CD4-positive, CD25-positive, alpha-beta regulatory T cell (primary cell): ENCODE data around the gene HLTF. TPM values are rescaled to one million over a fixed set of nuclear protein-coding genes. Genes with fewer than 3 reads are reported as not detected.
A peak's percentile ranks its signal among the peaks of the same experiment; 100 is the strongest.
"Not testable (repeated sequence)": the region's sequence is repeated elsewhere in the genome, so short reads cannot be mapped to it uniquely, and the experiment has no call there.

Source experiments
- ATAC-seq, 2 donors: fragments of 150-1000 bp; cut with Tn5 transposase; one replicate each; pipeline ENCODE4 v1.10.0; 2021; ENCODE audit warnings: low read depth in 2 of 2, moderate number of reproducible peaks in 2 of 2, moderate library complexity in 1 of 2
- DNase-seq, 3 donors: peaks; one replicate each; pipeline versions ENCODE4 v3.0.0 to v3.0.0-alpha.2; 2012 to 2022; ENCODE audit warnings: mixed read lengths in 1 of 3
- H3K27ac ChIP-seq: one replicate; pipeline ENCODE4 v1.7.0; 2013; ENCODE audit warnings: mild to moderate bottlenecking, low read length; ENCODE audit not compliant: insufficient read depth, poor library complexity, severe bottlenecking
- H3K27me3 ChIP-seq: one replicate; pipeline ENCODE4 v1.7.0; 2013; ENCODE audit warnings: low read length; ENCODE audit not compliant: control insufficient read depth, insufficient read depth
- H3K36me3 ChIP-seq: one replicate; pipeline ENCODE4 v1.7.0; 2013; ENCODE audit warnings: mild to moderate bottlenecking, low read length, moderate library complexity; ENCODE audit not compliant: control insufficient read depth, insufficient read depth
- H3K4me1 ChIP-seq: 2 replicates; pipeline ENCODE4 v1.7.0; 2013; ENCODE audit warnings: mild to moderate bottlenecking, low read length; ENCODE audit not compliant: insufficient read depth, control insufficient read depth, poor library complexity, severe bottlenecking
- H3K4me3 ChIP-seq: one replicate; pipeline ENCODE4 v1.7.0; 2013; ENCODE audit warnings: low read depth, mild to moderate bottlenecking, low read length, moderate library complexity
- H3K9me3 ChIP-seq, 2 experiments: 1 replicate in 1 of 2; 2 replicates in 1 of 2; pipeline ENCODE4 v1.7.0; 2013; ENCODE audit warnings: low read length in 2 of 2, mild to moderate bottlenecking in 1 of 2, moderate library complexity in 1 of 2; ENCODE audit not compliant: control insufficient read depth in 2 of 2
- H3K27ac Mint-ChIP-seq, 3 donors: one replicate each; pipeline ENCODE4 v1.8.0; 2020 to 2022; ENCODE audit warnings: mild to moderate bottlenecking in 3 of 3, mixed read lengths in 3 of 3, moderate library complexity in 2 of 3
- H3K27me3 Mint-ChIP-seq: one replicate; pipeline ENCODE4 v1.8.0; 2022; ENCODE audit warnings: mild to moderate bottlenecking, mixed read lengths
- H3K36me3 Mint-ChIP-seq: one replicate; pipeline ENCODE4 v1.8.0; 2020; ENCODE audit warnings: mixed read lengths
- H3K4me1 Mint-ChIP-seq, 4 donors: one replicate each; pipeline ENCODE4 v1.8.0; 2020 to 2022; ENCODE audit warnings: mixed read lengths in 4 of 4, mild to moderate bottlenecking in 1 of 4
- H3K4me3 Mint-ChIP-seq, 4 donors: one replicate each; pipeline ENCODE4 v1.8.0; 2020 to 2022; ENCODE audit warnings: mild to moderate bottlenecking in 4 of 4, mixed read lengths in 4 of 4, moderate library complexity in 3 of 4
- H3K9me3 Mint-ChIP-seq, 7 donors: one replicate each; pipeline ENCODE4 v1.8.0; 2020 to 2022; ENCODE audit warnings: mixed read lengths in 7 of 7, mild to moderate bottlenecking in 3 of 7, moderate library complexity in 2 of 7
- polyA plus RNA-seq, 4 donors: library from polyadenylated mRNA; unstranded; fragments of 300-500 nt; fragmentation: Illumina TruSeq; gene quantifications; one replicate each; pipeline ENCODE4 v1.2.3, GENCODE V29; 2021
- total RNA-seq: library from RNA; stranded (reverse); gene quantifications from one replicate; pipeline ENCODE4 v1.2.3, GENCODE V29; 2022

Gene HLTF
- total and polyA plus RNA-seq, 5 donors from 2014 or later: 9.8 to 18.9 (median 17.2) TPM

GRCh38 chr3:148998297-148998696 is 88.0 kb downstream of the HLTF start:
- Histone ChIP-seq H3K9me3 (no peaks in the 10 kb centered on the region), H3K4me1 (peaks cover 12% of the 10 kb centered on the region), H3K4me3 (no peak overlapping the region), H3K27me3 (no peaks in the 10 kb centered on the region), H3K27ac (no peak overlapping the region), H3K36me3 (peaks cover 29% of the 10 kb centered on the region)
- Mint-ChIP-seq H3K4me1 (peaks cover 27 to 40% (median 30%) of the 10 kb centered on the region in 4 donors), H3K27ac (peak overlapping the region; percentile 85 to 87 (median 87)), H3K27me3 (no peaks in the 10 kb centered on the region), H3K36me3 (peaks cover 33% of the 10 kb centered on the region), H3K9me3 (no peaks in the 10 kb centered on the region), H3K4me3 (no peak overlapping the region)
- no peak for DNase-seq
- ATAC-seq: no peak

- H3K4me3 ChIP-seq: no peak overlapping the region
- no peak overlapping the region for H3K27ac Mint-ChIP-seq
- peaks cover 29% of the 10 kb centered on the region for H3K36me3 ChIP-seq
- no peak overlapping the region for H3K4me3 Mint-ChIP-seq
- peaks cover 28 to 46% (median 31%) of the 10 kb centered on the region in 4 donors for H3K4me1 Mint-ChIP-seq
- DNase-seq: no peak
- no peaks in the 10 kb centered on the region for H3K27me3 Mint-ChIP-seq
- H3K4me1 ChIP-seq: peaks cover 19% of the 10 kb centered on the region
- no peaks in the 10 kb centered on the region for H3K27me3 ChIP-seq
- H3K27ac ChIP-seq: peak overlapping the region; percentile 16
- ATAC-seq: no peak
- no peaks in the 10 kb centered on the region for H3K9me3 ChIP-seq
- no peaks in the 10 kb centered on the region for H3K9me3 Mint-ChIP-seq
- H3K36me3 Mint-ChIP-seq: peaks cover 33% of the 10 kb centered on the region
Observed at GRCh38 chr3:148997623-148998022, 88.7 kb downstream of the HLTF start.

- ATAC-seq (no peak), DNase-seq (no peak)
- peaks cover 28% of the 10 kb centered on the region for H3K4me1 ChIP-seq
- H3K27ac ChIP-seq: peak overlapping the region; percentile 74
- no peaks in the 10 kb centered on the region for H3K27me3 ChIP-seq
- peak overlapping the region; percentile 1 to 73 (median 53) for H3K27ac Mint-ChIP-seq
- H3K4me3 Mint-ChIP-seq: peak overlapping the region; percentile 79 to 89 (median 84)
- H3K4me1 Mint-ChIP-seq: peaks cover 15 to 41% (median 29%) of the 10 kb centered on the region in 4 donors
- no peaks in the 10 kb centered on the region for H3K9me3 ChIP-seq
- H3K9me3 Mint-ChIP-seq: no peaks in the 10 kb centered on the region
- H3K27me3 Mint-ChIP-seq: no peaks in the 10 kb centered on the region
- peaks cover 10% of the 10 kb centered on the region for H3K36me3 Mint-ChIP-seq
- peaks cover 18% of the 10 kb centered on the region for H3K36me3 ChIP-seq
- peak overlapping the region; percentile 65 for H3K4me3 ChIP-seq
Observed at GRCh38 chr3:148992635-148993255, 93.6 kb downstream of the HLTF start.

DNA sequence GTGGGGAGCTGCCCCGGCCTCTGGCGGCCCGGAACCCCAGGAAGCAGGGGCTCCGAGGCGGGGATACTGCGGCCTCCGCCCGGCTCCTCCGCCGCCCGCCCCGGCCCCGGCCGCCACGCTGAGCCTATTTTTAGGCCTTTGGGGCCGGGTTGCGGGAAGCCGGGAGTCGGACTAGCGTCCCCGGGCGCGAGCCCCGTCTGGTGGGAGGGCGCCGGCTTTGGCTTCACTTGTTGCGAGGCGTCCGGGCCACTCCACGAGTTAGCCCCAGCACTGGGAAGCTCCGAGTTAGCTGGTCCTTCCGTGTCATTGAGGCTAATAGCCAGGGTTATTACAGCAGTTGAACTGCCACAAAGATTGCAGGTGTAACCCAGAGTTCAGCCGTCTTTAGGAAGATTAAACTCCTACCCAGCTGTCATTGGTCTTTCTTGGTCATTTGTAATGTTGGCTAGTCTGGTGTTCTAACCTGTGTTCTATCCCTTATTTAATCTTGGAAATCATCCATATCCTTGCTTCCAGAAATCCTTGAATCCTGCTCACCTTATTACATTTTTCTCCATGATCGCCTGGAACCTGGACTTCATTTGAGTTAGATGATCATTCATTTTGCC is 94.2 kb downstream of the HLTF start:
- H3K27me3 ChIP-seq: no peaks in the 10 kb centered on the region
- DNase-seq (peak; percentile 4 to 40 (median 33)), ATAC-seq (peak in 1 of 2 donors; percentile 6)
- H3K36me3 ChIP-seq: peaks cover 12% of the 10 kb centered on the region
- H3K4me1 Mint-ChIP-seq: peaks cover 15 to 39% (median 28%) of the 10 kb centered on the region in 4 donors
- no peaks in the 10 kb centered on the region for H3K9me3 Mint-ChIP-seq
- H3K27ac ChIP-seq: peak overlapping the region; percentile 74
- H3K36me3 Mint-ChIP-seq: peaks cover 10% of the 10 kb centered on the region
- no peaks in the 10 kb centered on the region for H3K27me3 Mint-ChIP-seq
- peak overlapping the region; percentile 65 for H3K4me3 ChIP-seq
- peaks cover 28% of the 10 kb centered on the region for H3K4me1 ChIP-seq
- no peaks in the 10 kb centered on the region for H3K9me3 ChIP-seq
- H3K4me3 Mint-ChIP-seq: peak overlapping the region; percentile 79 to 92 (median 84)
- H3K27ac Mint-ChIP-seq: peak overlapping the region; percentile 31 to 73 (median 53)

DNA sequence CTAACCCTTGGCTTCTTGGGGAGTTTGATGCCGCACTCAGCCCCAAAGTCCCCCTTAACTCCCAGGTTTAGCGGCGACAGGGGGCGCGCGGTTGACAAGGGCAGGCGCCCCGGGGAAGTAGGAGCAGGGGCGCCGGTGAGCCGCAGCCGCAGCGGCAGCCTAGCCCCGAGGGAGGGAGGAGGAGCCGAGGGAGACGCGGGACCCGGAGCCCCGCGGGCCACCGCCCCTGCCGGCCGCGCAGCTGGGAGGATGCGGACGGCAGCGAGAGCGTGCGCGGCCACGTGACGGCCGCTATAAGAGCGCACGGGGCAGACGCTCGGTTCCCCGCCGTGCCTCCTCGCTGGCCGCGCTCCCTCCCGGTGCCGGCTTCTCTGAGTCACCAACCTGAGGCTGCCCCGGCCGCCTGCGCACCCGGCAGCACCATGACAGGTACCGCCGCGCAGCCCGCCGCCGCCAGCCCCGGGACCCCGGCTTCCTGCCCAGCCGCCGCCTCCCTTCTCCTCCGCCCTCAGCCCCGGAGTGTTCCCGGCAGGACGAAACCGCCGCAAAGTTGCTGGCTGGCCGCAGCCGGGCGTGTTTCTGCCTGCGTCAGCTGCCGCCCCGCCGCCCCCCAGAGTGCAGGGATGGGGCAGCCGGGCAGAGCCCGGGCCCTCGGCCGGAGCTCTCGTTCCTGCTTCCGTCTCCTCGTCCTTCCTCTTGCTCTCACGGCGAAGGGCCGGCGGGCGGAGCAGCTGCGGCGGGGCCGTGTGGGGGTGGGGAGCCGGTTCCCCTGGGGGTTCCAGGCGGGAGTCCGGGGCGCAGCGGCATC is 94.9 kb downstream of the HLTF start, which contains the start of gene GYG1:
Gene GYG1 (plus strand): TSS at position 322 of the 808 bp plus-strand sequence. CDS start 101 bp downstream, at position 423.
- Histone ChIP-seq H3K36me3 (peaks cover 5% of the 10 kb centered on the region), H3K4me3 (peak within 1 kb of the TSS; percentile 89), H3K9me3 (no peaks in the 10 kb centered on the region), H3K27me3 (no peaks in the 10 kb centered on the region), H3K27ac (peak within 1 kb of the TSS; percentile 74), H3K4me1 (peaks cover 28% of the 10 kb centered on the region)
- peaks cover 10 to 39% (median 26%) of the 10 kb centered on the region in 4 donors for H3K4me1 Mint-ChIP-seq
- peak; percentile 71 to 88 (median 81) for DNase-seq
- peak within 1 kb of the TSS; percentile 80 to 92 (median 87) for H3K4me3 Mint-ChIP-seq
- H3K9me3 Mint-ChIP-seq: no peaks in the 10 kb centered on the region
- H3K27me3 Mint-ChIP-seq: no peaks in the 10 kb centered on the region
- H3K36me3 Mint-ChIP-seq: peaks cover 10% of the 10 kb centered on the region
- peak within 1 kb of the TSS; percentile 80 to 90 (median 89) for H3K27ac Mint-ChIP-seq
- peak; percentile 89 to 90 for ATAC-seq

DNA sequence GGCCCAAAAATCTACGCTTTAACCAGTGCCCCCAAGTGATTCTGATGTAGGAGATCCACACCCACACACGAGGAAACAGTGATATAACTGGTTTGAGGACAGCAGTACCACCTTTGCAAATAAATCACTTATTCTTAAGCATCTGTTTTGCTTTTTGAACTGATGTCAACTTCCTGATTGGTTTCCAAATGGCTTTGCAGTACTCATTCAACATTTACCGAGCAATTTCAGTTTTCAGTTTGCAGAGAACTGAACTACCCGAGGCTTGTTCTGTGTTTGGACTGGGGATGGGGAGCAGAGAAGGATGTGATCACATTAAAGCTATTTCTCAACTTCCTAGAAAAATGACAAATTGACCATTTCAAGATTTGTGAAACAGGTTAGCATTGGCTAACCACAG is 96.1 kb downstream of the HLTF start:
- Mint-ChIP-seq H3K27ac (peak overlapping the region; percentile 80 to 90 (median 89)), H3K4me1 (peaks cover 10 to 29% (median 19%) of the 10 kb centered on the region in 4 donors), H3K9me3 (no peaks in the 10 kb centered on the region), H3K36me3 (no peaks in the 10 kb centered on the region), H3K27me3 (no peaks in the 10 kb centered on the region), H3K4me3 (peak overlapping the region; percentile 80 to 90 (median 87))
- ATAC-seq: no peak
- Histone ChIP-seq H3K27ac (peak overlapping the region; percentile 74), H3K4me1 (peaks cover 28% of the 10 kb centered on the region), H3K27me3 (no peaks in the 10 kb centered on the region), H3K36me3 (peaks cover 2% of the 10 kb centered on the region), H3K4me3 (peak overlapping the region; percentile 89), H3K9me3 (no peaks in the 10 kb centered on the region)
- DNase-seq: peak in 1 of 3 donors; percentile 19

GRCh38 chr3:148987551-148987950 is 98.8 kb downstream of the HLTF start:
- H3K36me3 ChIP-seq, H3K9me3 ChIP-seq, H3K27me3 Mint-ChIP-seq, H3K4me3 ChIP-seq, ATAC-seq, H3K27ac Mint-ChIP-seq, H3K9me3 Mint-ChIP-seq, H3K36me3 Mint-ChIP-seq, DNase-seq, H3K27me3 ChIP-seq, H3K27ac ChIP-seq: not testable (repeated sequence)
- Mint-ChIP-seq H3K4me3 (peak overlapping the region in 1 of 4 donors; percentile 1), H3K4me1 (peaks cover 5 to 16% (median 13%) of the 10 kb centered on the region in 4 donors)
- H3K4me1 ChIP-seq: peaks cover 15% of the 10 kb centered on the region
